ENCODE data around the gene GGCX.
A peak's percentile ranks its signal among the peaks of the same experiment; 100 is the strongest.
"Not testable (repeated sequence)": the region's sequence is repeated elsewhere in the genome, so short reads cannot be mapped to it uniquely, and the experiment has no call there.

Gene GGCX

GRCh38 chr2:85594715-85595300 lies 33.5 kb upstream of the GGCX start:
- DNase-seq (ENCODE audit: low read depth): no peak

GRCh38 chr2:85593023-85593422 lies 31.7 kb upstream of the GGCX start:
- no peak for DNase-seq (ENCODE audit: low read depth)

GRCh38 chr2:85592299-85592698 lies 31.0 kb upstream of the GGCX start:
- not testable (repeated sequence) for DNase-seq (ENCODE audit: low read depth)

GRCh38 chr2:85591563-85591962 lies 30.3 kb upstream of the GGCX start:
- no peak for DNase-seq (ENCODE audit: low read depth)

GRCh38 chr2:85590950-85591349 lies 29.7 kb upstream of the GGCX start:
- no peak for DNase-seq (ENCODE audit: low read depth)

GRCh38 chr2:85589982-85590791 lies 28.9 kb upstream of the GGCX start:
- no peak for DNase-seq (ENCODE audit: low read depth)

GRCh38 chr2:85589181-85589580 lies 27.9 kb upstream of the GGCX start:
- DNase-seq (ENCODE audit: low read depth): no peak

- no peak for DNase-seq (ENCODE audit: low read depth)
These were observed 27.4 kb upstream of the GGCX start for GRCh38 chr2:85588645-85589044.

GRCh38 chr2:85588236-85588635 lies 26.9 kb upstream of the GGCX start:
- no peak for DNase-seq (ENCODE audit: low read depth)

GRCh38 chr2:85585781-85586105 lies 24.4 kb upstream of the GGCX start:
- DNase-seq (ENCODE audit: low read depth): no peak

GRCh38 chr2:85584857-85585780 lies 23.8 kb upstream of the GGCX start:
- DNase-seq (ENCODE audit: low read depth): no peak

- no peak for DNase-seq (ENCODE audit: low read depth)
These were observed 23.1 kb upstream of the GGCX start, which contains the start of gene VAMP5 for GRCh38 chr2:85584354-85584856. TSS of gene VAMP5 (plus strand) at chr2:85584431. CDS start at chr2:85584491, 60 bp downstream.

GRCh38 chr2:85583667-85584353 lies 22.5 kb upstream of the GGCX start:
- peak; percentile 17 for DNase-seq (ENCODE audit: low read depth)

- DNase-seq (ENCODE audit: low read depth): no peak
These were observed 21.2 kb upstream of the GGCX start for GRCh38 chr2:85582492-85582891.

GRCh38 chr2:85580206-85580605 lies 18.9 kb upstream of the GGCX start:
- no peak for DNase-seq (ENCODE audit: low read depth)

- no peak for DNase-seq (ENCODE audit: low read depth)
These were observed 18.1 kb upstream of the GGCX start for GRCh38 chr2:85579266-85579935.

GRCh38 chr2:85578243-85579180 lies 17.2 kb upstream of the GGCX start:
- DNase-seq (ENCODE audit: low read depth): no peak

GRCh38 chr2:85577386-85578242 lies 16.3 kb upstream of the GGCX start, which contains the start of gene VAMP8:
TSS of gene VAMP8 (plus strand) at chr2:85577586. CDS start at chr2:85577647, 61 bp downstream.
- peak; percentile 45 for DNase-seq (ENCODE audit: low read depth)

- no peak for DNase-seq (ENCODE audit: low read depth)
These were observed 15.7 kb upstream of the GGCX start for GRCh38 chr2:85577063-85577385.
